Upper lobe of left lung (tissue), 6 donors: Measurements from ENCODE around the gene RIMS1. TPM values are rescaled to one million over a fixed set of nuclear protein-coding genes. Genes with fewer than 3 reads are reported as not detected.
A peak's percentile ranks its signal among the peaks of the same experiment; 100 is the strongest.

Experiments used
- ATAC-seq, 2 donors: fragments of 200-7000 bp; cut with Tn5 transposase; one replicate each; pipeline ENCODE4 v1.9.1; 2022; ENCODE audit warnings: mild to moderate bottlenecking in 2 of 2, moderate library complexity in 2 of 2; ENCODE audit not compliant: low FRiP score in 2 of 2
- DNase-seq, 2 donors: peaks; one replicate each; pipeline ENCODE4 v3.0.0-alpha.2; 2019 to 2020
- H3K27ac ChIP-seq, 4 donors: fragments of 200-600 bp; sonication (generic); one replicate each; pipeline ENCODE4 v1.5.1; 2016 to 2019
- H3K27me3 ChIP-seq, 4 donors: fragments of 200-600 bp; sonication (generic); one replicate each; pipeline ENCODE4 v1.5.1; 2017 to 2019
- H3K36me3 ChIP-seq, 4 donors: fragments of 200-600 bp; sonication (generic); one replicate each; pipeline ENCODE4 v1.5.1; 2016 to 2019
- H3K4me1 ChIP-seq, 4 donors: fragments of 200-600 bp; sonication (generic); one replicate each; pipeline ENCODE4 v1.5.1; 2018 to 2019
- H3K4me3 ChIP-seq, 4 donors: fragments of 200-600 bp; sonication (generic); one replicate each; pipeline ENCODE4 v1.5.1; 2017 to 2019; ENCODE audit warnings: mild to moderate bottlenecking in 2 of 4, moderate library complexity in 1 of 4
- H3K9me3 ChIP-seq, 4 donors: fragments of 200-600 bp; sonication (generic); one replicate each; pipeline ENCODE4 v1.5.1; 2018 to 2019
- EP300 ChIP-seq, 4 donors: sonication (generic); formaldehyde crosslinking; IDR thresholded peaks; one replicate each; pipeline ENCODE4 v1.5.1; 2017; ENCODE audit warnings: antibody characterized with exemption in 4 of 4, control low read depth in 2 of 4
- POLR2A ChIP-seq, 4 donors: fragments of 450-650 bp; IDR thresholded peaks; one replicate each; pipeline ENCODE4 v1.5.1; 2016 to 2017; ENCODE audit warnings: antibody characterized with exemption in 4 of 4, mild to moderate bottlenecking in 2 of 4
- POLR2AphosphoS5 ChIP-seq, 2 donors: sonication (generic); formaldehyde crosslinking; IDR thresholded peaks; one replicate each; pipeline ENCODE4 v1.5.1; 2017; ENCODE audit warnings: antibody characterized with exemption in 2 of 2
- WGBS, 2 donors: methylation state at CpG; one replicate each; pipeline ENCODE4 v1.1.5; 2017 to 2018; 5-methylcytosine and 5-hydroxymethylcytosine counted together
- total RNA-seq, 6 donors: library from RNA; depleted of rRNA in 4 of 6; stranded (reverse); fragments of >200 nt in 4 of 6; gene quantifications; one replicate each; pipeline versions ENCODE4 v1.1.0 to v1.2.1, GENCODE V29; 2016 to 2021
- TF ChIP-seq, protein P1 (sequence below), 6 experiments: fragments of 450-650 bp in 4 of 6; fragments of 200-600 bp in 2 of 6; sonication (generic) in 2 of 6; IDR thresholded peaks; one replicate each; pipeline ENCODE4 v1.5.1; 2016 to 2019; ENCODE audit warnings: antibody characterized with exemption in 6 of 6
- donor health status: DM: no; HTN: no; CAD: no; lungs with moderate emphysema.
- donor health status: DM: no; HTN: yes; CAD: no; lungs with severe emphysema.

The RIMS1 gene
- total RNA-seq, 6 donors from 2014 or later: 1.0 to 4.1 (median 2.7) TPM

DNA sequence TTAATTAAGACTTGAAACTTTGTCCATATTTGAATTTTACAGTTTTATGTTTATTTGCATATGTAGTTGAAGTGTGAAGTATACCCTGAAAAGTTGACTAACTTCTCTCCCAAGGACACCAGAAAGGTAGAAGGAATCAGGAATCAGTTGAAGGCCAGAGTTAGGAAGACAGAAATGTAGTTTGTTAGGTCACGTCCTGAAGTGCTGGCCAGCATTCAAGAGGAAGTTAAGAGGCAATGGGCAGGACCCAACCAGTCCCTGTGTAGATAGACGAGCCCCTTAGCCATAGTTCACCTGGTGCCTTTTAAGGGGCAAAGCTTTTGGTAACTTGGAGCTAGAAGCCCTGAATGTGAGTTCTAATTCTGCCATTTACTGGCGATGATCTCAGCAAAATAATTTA, 485.1 kb downstream of the RIMS1 start:
- Histone ChIP-seq H3K9me3 (no peaks in the 10 kb centered on the region), H3K27ac (no peak overlapping the region), H3K4me3 (no peak overlapping the region), H3K36me3 (no peaks in the 10 kb centered on the region), H3K4me1 (no peaks in the 10 kb centered on the region), H3K27me3 (no peaks in the 10 kb centered on the region)
- TF ChIP-seq EP300 (IDR thresholded peaks at IDR 0.05) (no peak), POLR2AphosphoS5 (IDR thresholded peaks at IDR 0.05) (no peak), POLR2A (IDR thresholded peaks at IDR 0.05) (no peak)
- TF ChIP-seq, protein P1, sequence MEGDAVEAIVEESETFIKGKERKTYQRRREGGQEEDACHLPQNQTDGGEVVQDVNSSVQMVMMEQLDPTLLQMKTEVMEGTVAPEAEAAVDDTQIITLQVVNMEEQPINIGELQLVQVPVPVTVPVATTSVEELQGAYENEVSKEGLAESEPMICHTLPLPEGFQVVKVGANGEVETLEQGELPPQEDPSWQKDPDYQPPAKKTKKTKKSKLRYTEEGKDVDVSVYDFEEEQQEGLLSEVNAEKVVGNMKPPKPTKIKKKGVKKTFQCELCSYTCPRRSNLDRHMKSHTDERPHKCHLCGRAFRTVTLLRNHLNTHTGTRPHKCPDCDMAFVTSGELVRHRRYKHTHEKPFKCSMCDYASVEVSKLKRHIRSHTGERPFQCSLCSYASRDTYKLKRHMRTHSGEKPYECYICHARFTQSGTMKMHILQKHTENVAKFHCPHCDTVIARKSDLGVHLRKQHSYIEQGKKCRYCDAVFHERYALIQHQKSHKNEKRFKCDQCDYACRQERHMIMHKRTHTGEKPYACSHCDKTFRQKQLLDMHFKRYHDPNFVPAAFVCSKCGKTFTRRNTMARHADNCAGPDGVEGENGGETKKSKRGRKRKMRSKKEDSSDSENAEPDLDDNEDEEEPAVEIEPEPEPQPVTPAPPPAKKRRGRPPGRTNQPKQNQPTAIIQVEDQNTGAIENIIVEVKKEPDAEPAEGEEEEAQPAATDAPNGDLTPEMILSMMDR (IDR thresholded peaks at IDR 0.05): no peak
- ATAC-seq (no peak), DNase-seq (no peak)
- WGBS, 2 donors: 52 to 53% methylated on average over 3 of the region's 3 CpGs

DNA sequence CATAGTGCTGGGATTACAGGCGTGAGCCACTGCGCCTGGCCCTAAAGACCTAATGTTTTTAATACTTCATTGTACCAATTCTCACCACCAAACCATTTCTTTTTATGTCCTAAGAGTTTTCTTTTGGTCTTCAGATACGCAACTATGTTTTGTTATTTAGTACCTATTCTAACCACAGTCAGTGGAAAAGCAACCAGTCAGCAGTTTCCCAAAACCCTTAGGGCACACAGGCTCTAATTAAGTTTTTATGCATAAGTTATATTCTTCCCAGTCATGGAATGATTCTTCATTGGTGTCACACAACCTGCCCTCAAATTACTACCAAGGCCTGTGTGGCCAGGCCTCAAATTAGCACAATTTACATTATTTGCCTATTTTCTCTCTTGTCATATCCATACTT, 487.8 kb downstream of the RIMS1 start:
- Histone ChIP-seq H3K4me1 (no peaks in the 10 kb centered on the region), H3K9me3 (no peaks in the 10 kb centered on the region), H3K27ac (no peak overlapping the region), H3K27me3 (no peaks in the 10 kb centered on the region), H3K36me3 (no peaks in the 10 kb centered on the region), H3K4me3 (no peak overlapping the region)
- WGBS, 2 donors: 95 to 98% methylated on average over 3 of the region's 3 CpGs
- ATAC-seq (no peak), DNase-seq (peak in 1 of 2 donors; percentile 25)
- TF ChIP-seq POLR2AphosphoS5 (IDR thresholded peaks at IDR 0.05): no peak
- TF ChIP-seq, protein P1 (IDR thresholded peaks at IDR 0.05): no peak
- TF ChIP-seq EP300 (IDR thresholded peaks at IDR 0.05): no peak
- no peak for TF ChIP-seq POLR2A (IDR thresholded peaks at IDR 0.05)

DNA sequence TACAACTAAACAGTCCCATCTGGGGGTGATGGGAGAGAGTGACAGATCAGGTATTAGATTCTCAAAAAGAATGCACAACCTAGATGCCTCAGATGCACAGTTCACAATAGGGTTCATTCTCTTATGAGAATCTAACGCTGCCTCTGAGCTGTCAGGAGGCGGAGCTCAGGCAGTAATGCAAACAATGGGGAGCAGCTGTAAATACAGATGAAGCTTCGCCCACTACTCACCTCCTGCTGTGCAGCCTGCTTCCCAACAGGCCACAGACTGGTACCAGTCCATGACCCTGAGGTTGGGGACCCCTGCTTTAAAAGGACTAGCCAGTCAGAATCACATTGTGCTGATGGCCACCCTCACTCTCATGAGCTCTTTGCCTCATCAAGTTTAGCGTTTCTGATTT, 488.5 kb downstream of the RIMS1 start:
- DNase-seq (no peak), ATAC-seq (no peak)
- TF ChIP-seq POLR2AphosphoS5 (IDR thresholded peaks at IDR 0.05): no peak
- no peak for TF ChIP-seq POLR2A (IDR thresholded peaks at IDR 0.05)
- H3K27me3 ChIP-seq: no peaks in the 10 kb centered on the region
- WGBS, 2 donors: 70 to 78% methylated on average over 3 to 4 of the region's 4 CpGs
- no peak overlapping the region for H3K4me3 ChIP-seq
- no peaks in the 10 kb centered on the region for H3K9me3 ChIP-seq
- H3K36me3 ChIP-seq: no peaks in the 10 kb centered on the region
- no peaks in the 10 kb centered on the region for H3K4me1 ChIP-seq
- no peak overlapping the region for H3K27ac ChIP-seq

DNA sequence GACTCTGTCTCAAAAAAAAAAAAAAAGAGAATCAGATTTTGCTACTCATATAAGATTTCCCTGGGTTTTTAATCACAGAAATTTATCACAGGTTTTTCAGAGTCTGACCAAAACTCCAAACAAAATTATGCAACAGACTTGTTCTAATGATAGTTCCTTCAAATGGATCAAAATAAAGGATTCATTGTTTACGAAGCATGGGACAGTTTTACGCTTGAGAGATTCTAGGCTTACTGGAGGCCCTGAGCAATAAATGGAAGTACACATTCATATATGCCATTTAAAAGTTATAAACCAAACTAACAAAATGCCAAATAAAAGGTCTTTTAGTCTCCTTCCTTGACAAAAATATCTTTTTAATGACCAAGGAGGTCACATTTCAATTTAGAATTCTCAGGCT, 490.4 kb downstream of the RIMS1 start:
- no peaks in the 10 kb centered on the region for H3K9me3 ChIP-seq
- WGBS, 2 donors: 93 to 95% methylated on average over 2 of the region's 2 CpGs
- H3K27me3 ChIP-seq: no peaks in the 10 kb centered on the region
- TF ChIP-seq EP300 (IDR thresholded peaks at IDR 0.05) (no peak), POLR2AphosphoS5 (IDR thresholded peaks at IDR 0.05) (no peak), POLR2A (IDR thresholded peaks at IDR 0.05) (no peak)
- TF ChIP-seq, protein P1 (IDR thresholded peaks at IDR 0.05): no peak
- no peak overlapping the region for H3K4me3 ChIP-seq
- no peaks in the 10 kb centered on the region for H3K36me3 ChIP-seq
- no peak overlapping the region for H3K27ac ChIP-seq
- ATAC-seq: no peak
- H3K4me1 ChIP-seq: no peaks in the 10 kb centered on the region
- DNase-seq: no peak

DNA sequence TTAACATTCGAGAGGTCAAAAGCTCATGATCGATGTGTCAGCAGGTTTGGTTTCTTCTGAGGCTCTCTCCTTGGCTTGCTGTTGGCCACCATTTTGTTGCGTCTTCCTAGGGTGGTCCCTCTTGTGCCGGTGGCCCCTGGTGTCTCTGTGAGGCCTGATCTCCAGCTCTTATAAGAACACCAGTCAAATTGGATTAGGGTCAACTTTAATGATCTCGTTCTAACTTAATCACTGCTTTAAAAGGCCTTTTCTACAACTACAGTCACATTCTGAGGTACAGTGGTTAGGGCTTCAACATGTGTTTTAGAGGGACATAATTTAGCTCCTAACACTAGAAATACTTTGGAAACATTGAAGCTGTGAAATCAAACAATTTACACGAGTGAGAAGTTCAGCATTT, 494.7 kb downstream of the RIMS1 start:
- no peaks in the 10 kb centered on the region for H3K4me1 ChIP-seq
- TF ChIP-seq POLR2AphosphoS5 (IDR thresholded peaks at IDR 0.05) (no peak), EP300 (IDR thresholded peaks at IDR 0.05) (no peak), POLR2A (IDR thresholded peaks at IDR 0.05) (no peak)
- no peaks in the 10 kb centered on the region for H3K27me3 ChIP-seq
- DNase-seq: no peak
- WGBS, 2 donors: 80 to 87% methylated on average over 6 of the region's 6 CpGs
- no peak for ATAC-seq
- no peak overlapping the region for H3K4me3 ChIP-seq
- H3K9me3 ChIP-seq: no peaks in the 10 kb centered on the region
- no peak overlapping the region for H3K27ac ChIP-seq
- H3K36me3 ChIP-seq: no peaks in the 10 kb centered on the region
